CD4-positive, alpha-beta T cell treated with Interleukin-4 for 4 hours (primary cell): Measurements from ENCODE around the gene ZNF888.
"Not testable (repeated sequence)": the region's sequence is repeated elsewhere in the genome, so short reads cannot be mapped to it uniquely, and the experiment has no call there.

Experiments used
- DNase-seq: peaks from one replicate; pipeline ENCODE4 v3.0.0-alpha.2; 2020

Gene ZNF888

DNA sequence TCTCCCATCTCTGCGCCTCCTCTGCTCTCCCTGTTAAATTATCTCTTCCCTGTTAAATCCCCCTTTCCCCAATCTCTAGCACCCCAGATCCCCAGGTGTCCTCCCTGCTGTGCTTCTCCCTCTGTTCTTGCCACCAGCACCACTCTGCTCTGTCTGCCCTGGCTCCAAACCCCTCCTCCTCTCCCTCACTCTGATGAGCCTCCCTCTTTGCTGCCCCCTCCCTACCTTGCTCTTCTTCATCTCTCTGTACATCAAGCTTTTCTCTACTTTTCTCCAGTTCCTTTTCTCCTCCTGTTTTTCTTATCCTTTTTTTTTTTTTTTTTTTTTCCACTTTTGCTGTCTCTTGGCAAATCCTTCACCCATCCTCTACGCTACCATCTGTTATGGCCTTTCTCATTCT is 18.3 kb upstream of the ZNF888 start:
- not testable (repeated sequence) for DNase-seq

DNA sequence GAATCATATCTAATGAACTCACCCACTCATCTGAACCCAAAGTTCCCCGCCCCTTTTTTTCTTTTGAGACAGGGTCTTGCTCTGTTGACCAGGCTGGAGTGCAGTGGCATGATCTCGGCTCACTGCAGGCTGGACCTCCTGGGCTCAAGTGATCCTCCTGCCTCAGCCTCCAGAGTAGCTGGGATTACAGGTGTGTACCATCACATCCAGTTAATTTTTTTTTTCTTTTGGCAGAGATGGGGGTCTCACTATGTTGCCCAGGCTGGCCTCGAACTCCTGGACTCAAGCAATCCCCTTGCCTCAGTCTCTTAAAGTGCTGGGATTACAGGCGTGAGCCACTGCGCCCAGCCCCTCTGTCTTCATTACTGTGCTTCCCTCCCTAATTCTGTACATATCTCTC is 17.7 kb upstream of the ZNF888 start:
- DNase-seq = not testable (repeated sequence)

DNA sequence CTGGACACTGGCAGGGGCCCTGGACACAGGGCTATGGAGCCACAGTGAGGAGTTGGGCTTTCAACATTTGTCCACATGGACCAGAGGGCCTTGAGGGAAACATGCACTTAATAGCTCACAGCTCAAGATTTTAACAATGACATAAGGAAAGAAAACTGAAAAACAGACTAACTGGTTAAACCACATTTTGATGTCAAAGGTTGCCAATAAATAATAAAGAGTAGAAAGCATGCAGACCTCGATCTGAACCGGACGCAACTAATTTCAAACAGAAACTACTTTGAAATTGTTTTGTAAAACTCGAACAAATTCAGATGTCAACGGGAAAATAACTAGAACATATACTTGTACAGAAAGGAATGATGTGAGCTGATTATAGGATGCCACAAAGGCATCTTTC is 15.5 kb upstream of the ZNF888 start:
- no peak for DNase-seq

DNA sequence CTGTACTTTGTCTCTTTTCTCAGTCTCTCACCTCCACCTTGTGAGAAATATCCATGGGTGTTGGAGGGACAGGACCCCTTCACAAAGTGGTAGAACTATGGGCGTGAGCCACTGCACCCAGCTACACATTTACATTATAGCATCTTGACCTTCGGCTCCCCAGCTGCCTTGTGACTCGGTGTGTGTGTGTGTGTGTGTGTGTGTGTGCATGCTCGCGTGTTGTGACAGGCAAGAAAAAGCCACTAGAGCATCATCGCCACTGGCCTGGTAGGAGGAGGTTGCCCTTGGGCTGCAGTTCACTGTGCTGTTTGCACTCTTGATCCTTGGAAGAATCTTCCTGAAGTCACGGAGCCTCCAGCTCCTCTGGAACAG is 13.7 kb upstream of the ZNF888 start:
- DNase-seq = no peak

DNA sequence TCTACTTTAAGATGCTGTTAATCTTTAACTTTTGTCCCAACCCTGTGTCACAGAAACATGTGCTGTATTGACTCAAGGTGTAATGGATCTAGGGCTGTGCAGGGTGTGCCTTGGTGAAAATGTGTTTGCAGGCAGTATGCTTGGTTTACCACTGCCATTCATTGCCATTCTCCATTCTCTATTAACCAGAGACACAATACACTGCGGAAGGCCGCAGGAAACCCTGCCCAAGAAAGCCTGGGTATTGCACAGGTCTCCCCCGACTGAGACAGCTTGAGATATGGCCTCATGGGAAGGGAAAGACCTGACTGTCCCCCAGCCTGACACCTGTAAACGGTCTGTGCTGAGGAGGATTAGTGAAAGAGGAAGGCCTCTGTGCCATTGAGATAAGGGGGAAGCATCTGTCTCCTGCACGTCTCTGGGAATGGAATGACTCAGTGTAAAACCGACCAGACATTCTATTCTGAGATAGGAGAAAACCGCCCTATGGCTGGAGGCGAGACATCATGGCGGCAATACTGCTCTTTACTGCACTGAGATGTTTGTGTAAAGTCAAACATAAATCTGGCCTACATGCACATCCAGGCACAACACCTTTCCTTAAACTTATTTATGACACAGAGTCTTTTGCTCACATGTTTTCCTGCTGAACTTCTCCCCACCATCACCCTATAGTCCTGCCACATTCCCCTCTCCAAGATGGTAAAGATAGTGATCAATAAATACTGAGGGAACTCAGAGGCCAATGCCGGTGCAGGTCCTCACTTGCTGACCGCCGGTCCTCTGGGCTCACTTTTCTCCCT is 13.1 kb upstream of the ZNF888 start:
- DNase-seq = no peak

DNA sequence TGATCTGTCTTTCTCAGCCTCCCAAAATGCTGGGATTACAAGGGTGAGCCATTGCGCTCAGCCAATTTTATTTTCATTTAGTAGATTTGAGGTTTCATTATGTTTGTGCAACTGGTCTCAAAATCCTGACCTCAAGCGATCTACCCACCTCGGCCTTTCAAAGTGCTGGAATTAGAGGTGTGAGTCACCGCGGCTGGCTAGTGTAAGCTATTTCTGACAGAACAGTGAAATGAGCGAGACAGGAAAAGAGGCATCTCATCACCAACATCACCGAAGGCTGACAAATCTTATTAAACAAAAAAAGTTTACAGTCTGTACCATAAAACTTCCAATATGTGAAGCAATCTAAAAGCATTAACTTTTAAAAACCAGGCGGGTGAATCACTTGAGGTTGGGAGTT is 12.2 kb upstream of the ZNF888 start:
- no peak for DNase-seq

DNA sequence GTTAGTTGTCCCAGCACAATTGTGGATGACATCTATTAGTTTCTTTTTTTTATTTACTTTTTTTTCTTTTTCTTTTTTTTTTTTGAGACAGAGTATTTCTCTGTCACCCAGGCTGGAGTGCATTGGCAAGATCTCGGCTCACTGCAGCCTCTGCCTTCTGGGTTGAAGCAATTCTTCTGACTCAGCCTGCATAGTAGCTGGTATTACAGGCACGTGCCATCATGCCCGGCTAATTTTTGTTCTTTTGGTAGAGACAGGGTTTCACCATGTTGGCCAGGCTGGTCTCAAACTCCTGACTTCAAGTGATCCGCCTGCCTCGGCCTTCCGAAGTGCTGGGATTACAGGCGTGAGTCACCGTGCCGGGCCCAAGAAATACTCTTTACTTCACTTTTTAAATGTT is 1.4 kb upstream of the ZNF888 start:
- DNase-seq = not testable (repeated sequence)

DNA sequence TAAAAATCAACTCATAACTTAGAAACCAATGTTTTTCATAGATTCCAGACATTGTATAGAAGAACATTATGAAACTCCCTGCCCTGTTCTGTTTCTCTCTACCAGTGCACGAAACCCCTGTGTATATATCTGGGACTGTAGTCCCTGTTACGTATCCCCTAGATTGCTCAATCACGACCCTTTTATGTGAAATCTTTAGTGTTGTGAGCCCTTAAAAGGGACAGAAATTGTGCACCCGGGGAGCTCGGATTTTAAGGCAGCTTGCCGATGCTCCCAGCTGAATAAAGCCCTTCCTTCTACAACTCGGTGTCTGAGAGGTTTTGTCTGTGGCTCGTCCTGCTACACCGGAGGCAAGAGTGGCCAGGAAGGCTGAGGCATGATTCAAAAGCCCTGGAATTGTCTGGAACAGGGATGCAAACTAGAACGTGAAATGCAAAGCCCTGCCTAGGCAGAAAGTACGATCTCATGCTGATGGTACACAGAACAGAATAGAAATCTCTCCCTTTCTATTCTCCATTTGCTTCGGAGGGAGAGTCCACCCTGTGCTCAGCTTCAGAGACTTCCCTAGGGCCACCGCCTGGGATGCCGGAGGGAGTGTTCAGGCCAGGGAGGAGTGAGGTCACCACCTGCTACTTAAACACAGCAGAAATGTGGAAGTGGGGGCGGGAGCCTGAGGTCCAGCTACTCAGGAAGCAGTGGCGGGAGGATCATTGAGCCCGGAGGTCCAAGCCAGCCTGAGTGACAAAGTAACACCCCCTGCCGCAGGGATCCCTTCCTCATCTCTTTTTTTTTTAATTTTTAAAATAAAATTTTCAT is 758 bp upstream of the ZNF888 start:
- DNase-seq = no peak

DNA sequence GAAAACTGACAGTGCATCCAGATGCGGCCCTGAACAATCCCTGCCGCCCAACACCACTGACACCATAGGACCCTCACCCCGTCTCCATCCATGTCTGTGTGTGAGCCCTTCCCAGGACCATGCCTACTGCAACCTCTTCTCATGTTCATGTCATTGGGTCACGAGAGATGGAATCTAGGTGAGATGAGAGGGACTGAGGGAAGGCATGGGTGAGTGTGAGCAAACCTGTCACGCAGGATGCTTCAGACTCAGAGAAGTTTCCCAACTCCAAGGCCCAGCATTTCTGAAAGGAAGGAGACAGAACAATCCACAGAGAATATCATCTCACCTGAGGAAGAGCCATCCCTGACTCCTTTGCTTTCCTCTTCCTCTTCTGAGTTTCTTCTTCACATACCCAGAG is 5.7 kb downstream of the ZNF888 start:
- DNase-seq = no peak

DNA sequence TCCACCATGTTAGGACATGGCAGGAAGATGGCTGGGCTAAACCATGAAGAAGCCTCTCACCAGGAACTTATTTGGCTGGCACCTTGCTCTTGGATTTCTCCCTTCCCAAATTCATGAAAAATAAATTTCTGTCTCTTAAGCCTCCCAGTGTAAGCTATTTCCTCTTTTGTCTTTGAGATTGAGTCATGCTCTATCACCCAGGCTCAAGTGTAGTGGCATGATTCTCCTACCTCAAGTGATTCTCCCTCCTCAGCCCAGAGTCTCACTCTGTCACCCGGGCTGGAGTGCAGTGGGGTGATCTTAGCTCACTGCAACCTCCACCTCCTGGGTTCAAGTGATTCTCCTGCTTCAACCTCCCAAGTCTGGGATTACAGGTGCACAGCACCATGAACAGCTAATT is 12.6 kb downstream of the ZNF888 start:
- no peak for DNase-seq

DNA sequence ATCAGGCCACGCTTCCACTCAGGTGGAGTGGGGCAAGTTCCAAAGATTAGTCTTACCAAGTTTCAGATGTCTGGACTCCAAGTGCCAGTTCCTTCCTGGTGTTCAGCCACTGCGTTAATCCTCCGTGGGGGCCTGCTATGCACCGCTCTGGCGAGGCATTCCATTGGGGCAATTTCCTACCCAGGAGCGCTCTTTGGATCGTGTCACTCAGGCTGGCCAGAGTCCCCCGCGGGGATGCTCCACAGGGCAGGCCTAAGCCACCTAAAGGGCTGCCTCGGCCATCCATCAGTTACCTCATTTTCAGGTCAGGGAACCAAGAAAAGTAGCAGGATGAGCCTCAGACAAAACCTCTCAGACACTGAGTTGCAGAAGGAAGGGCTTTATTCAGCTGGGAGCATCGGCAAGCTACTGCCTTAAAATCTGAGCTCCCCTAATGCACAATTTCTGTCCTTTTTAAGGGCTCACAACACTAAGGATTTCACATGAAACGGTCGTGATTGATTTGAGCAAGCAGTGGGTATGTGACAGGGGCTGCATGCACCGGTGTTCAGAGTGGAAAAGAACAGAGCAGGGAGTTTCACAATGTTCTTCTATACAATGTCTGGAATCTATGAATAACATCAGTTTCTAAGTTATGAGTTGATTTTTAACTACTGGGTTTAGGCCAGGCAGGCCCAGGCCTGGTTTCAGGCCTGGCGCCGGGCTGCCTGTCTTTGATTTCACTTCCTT is 19.0 kb downstream of the ZNF888 start:
- not testable (repeated sequence) for DNase-seq

DNA sequence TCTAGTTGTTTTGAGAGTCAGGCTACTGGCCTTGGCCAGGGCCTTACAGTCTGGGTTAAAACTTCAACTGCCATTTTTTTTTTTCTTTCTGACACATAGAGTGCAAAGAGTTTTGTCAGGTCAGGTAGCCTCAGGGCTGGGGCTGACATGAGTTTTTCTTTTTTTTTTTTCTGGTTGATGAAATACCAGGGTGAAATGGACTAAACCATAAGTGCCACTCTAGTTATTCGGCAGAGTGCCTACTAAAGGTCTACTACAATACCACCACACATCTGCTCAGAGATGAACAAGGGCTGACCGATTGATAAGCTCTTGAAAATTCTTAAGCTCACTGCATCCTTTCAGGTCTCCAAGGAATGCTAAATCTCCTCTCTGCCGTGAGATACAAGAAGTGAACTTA is 21.4 kb downstream of the ZNF888 start:
- DNase-seq = no peak

DNA sequence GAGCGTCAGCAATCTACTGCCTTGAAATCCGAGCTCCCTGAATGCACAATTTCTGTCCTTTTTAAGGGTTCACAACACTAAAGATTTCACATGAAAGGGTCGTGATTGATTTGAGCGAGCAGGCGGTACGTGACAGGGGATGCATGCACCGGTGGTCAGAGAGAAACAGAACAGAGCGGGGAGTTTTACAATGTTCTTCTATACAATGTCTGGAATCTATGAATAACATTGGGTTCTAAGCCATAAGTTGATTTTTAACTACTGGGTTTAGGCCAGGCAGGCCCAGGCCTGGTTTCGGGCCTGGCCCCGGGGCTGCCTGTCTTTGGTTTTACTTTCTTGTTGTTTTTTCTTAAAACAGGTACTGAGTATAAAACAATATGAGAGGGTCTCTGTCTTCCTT is 24.6 kb downstream of the ZNF888 start:
- not testable (repeated sequence) for DNase-seq

DNA sequence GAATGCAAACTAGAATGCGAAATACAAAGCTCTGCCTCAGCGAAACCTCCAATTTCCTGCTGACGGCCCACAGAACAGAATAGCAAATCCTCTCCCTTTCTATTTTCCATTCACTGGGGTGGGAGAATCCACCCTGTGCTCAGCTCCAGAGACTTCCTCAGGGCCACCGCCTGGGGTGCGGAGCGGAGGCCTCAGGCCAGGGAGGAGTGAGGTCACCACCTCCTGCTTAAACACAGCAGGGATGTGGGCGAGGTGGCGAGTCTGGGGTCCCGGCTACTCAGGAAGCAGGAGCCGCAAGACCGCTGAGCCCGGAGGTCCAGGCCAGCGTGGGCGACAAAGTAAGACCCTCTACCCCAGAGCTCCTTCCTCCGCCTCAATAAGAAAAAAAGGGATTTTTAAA is 25.1 kb downstream of the ZNF888 start:
- DNase-seq = no peak

DNA sequence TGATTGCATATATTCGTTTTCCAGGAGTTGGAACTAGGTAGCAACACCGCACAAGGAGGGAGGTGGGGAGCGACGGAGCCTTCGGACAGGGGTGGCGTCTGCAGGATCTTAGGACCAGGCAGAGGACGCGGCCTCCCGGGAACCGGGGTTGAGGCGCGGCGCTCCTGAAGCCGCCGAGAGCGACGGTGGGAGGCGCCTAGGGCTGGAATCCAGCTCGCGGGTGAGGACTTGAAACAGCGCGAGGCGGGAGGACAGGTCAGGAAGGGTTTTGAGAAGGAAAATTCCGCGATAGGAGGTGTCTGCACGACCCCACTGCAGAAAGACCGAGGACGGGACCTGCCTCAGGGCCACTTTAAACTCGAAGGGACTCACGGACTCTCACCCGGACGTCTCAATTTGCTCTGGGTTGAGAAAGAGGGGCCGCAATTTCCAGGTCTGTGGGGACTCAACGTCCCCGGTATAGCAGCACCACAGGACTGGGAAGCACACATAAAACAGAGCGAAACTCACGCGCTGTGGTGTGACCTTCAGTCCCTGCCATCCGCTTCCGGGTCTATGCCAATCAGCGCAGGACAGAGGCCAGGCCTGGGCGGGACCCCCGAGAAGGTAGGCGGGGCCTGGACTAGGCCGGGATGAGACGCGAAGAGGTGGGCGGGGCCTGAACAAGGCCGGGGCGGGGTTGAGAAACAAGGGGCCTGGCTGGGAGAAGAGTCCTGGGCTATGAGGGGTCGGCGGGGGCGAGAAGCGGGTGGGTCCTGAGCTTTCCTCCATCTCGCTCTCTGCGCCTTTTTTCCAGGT is 25.9 kb downstream of the ZNF888 start, which contains the start of gene ZNF320:
Gene ZNF320, minus strand, starts transcription at position 498 of the 798 bp plus-strand sequence. CDS start 7,380 bp downstream, outside the sequence.
- peak; percentile 89 for DNase-seq

DNA sequence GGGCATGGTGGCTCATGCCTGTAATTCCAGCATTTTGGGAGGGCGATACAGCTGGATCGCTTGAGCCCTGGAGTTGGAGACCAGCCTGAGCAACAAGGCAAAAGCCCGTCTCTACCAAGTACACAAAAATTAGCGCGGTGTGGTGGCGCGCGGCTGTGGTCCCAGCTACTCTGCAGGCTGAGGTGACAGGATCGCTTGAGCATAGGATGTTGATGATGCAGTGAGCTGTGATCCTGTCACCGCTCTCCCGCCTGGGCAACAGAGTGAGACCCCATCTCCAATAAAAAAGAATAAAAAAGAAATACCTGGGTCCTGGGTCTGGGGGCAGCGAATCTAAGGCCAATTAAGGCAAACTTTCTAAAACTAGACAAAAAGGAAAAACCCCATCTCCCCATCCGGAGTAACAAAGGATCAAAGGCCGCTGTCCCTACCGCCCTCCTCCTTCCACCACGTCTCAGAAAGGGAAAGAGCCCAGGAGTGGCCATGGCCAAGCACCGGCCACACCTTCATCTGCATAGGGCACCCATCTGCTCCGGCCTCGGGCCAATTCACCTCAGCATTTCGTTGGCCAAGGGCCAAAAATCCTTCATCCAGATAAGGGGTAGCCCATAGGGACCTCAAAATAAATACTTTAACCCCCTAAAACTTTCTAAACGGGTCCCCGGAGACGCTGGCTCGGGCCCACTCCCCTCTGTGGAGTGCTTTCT is 26.6 kb downstream of the ZNF888 start:
- DNase-seq = no peak

DNA sequence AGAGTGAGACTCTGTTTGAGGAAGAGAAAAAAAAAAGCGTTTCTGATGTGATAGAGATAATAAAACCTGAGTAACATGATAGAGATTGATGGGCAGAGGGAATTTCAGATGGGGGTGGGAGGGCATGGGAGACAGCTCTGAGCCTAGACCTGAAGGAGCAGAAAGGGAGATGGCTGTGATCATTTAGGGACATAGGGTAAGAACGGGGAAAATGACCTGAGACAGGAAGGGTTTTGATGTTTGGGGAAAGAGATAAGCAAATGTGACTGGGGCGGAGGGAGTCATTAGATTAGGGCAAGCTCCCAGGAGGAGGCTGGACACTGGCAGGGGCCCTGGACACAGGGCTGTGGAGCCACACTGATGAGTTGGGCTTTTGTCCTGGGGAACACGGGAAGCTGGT is 31.9 kb downstream of the ZNF888 start:
- DNase-seq = no peak

DNA sequence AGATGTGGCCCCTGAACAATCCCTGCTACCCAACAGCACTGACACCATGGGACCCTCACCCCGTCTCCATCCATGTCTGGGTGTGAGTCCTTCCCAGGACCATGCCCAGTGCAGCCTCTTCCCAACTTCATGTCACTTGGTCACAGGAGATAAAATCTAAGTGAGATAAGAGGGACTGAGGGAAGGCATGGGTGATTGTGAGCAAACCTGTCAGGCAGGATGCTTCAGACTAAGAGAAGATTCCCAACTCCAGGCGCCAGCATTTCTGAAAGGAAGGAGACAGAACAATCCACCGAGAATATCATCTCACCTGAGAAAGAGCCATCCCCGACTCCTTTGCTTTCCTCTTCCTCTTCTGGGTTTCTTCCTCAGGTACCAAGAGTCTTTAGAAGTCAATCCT is 33.3 kb downstream of the ZNF888 start:
- no peak for DNase-seq

DNA sequence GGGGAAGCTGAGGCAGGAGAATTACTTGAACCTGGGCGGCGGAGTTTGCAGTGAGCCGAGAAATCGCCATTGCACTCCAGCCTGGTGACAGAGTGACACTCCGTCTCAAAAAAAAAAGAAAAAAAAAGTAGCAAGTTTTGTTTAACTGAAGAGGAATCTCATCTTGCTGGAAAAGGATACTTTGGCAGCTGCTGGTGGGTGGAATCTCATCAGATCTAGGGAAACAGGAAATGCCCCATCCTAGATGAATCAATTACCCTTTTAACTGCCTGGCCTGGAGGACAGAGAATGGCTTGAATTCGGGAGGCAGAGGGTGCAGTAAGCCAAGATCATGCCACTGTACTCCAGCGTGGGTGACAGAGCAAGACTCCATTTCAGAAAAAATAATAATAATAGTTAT is 34.2 kb downstream of the ZNF888 start:
- DNase-seq = no peak

DNA sequence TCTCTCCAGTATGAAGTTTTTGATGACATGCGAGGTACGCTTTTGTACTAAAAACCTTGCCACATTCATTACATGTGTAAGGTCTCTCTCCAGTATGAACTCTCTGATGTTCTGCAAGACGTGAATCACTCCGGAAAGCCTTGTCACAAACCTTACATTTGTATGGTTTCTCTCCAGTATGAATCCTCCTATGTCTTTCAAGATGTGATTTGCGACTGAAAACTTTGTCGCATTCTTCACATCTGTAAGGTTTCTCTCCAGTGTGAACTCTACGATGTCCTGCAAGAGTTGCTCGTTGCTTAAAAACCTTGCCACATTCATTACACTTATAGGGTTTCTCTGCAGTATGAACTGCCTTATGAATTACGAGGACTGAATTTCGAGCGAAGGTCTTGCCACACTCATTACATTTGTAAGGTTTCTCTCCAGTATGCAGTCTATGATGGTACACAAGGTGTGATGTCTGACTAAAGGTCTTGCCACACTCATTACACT is 42.3 kb downstream of the ZNF888 start:
- no peak for DNase-seq

DNA sequence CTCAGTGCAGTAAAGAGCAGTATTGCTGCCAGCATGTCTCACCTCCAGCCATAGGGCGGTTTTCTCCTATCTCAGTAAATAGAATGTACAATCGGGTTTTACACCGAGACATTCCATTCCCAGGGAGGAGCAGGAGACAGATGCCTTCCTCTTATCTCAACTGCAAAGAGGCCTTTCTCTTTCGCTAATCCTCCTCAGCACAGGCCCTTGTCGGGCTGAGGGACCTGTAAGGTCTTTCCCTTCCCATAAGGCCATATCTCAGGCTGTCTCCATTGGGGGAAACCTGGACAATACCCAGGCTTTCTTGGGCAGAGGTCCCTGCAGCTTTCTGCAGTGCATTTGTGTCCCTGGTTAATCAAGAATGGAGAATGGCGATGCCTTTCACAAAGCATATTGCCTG is 50.2 kb downstream of the ZNF888 start:
- DNase-seq = not testable (repeated sequence)

DNA sequence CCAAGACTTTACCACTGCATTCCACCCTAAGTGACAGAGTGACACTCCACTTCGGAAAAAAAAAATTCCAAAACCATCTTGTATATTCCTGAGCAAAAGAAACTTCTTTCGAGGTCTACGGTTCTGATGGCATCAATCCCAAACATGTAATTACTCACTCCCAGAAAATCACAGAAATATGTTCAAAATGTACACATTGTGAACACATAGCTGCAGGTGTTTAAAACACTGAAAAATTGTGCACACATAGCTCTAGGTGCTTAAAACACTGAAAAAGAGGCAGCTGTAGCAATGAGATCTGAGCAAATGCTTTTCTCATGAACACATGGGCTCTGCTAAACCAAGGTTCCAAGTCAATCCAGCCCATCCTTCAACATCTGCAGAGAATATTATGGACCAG is 51.8 kb downstream of the ZNF888 start:
- no peak for DNase-seq
